HG03521 (cell line): ENCODE measurements around the gene MPC2.
"Not testable (repeated sequence)": the region's sequence is repeated elsewhere in the genome, so short reads cannot be mapped to it uniquely, and the experiment has no call there.

Experiments
- ATAC-seq: cut with Tn5 transposase; IDR thresholded peaks from one replicate; pipeline ENCODE4 v1.9.1; 2021; ENCODE audit warnings: mild to moderate bottlenecking, moderate library complexity; ENCODE audit not compliant: unreplicated experiment

MPC2 gene

DNA sequence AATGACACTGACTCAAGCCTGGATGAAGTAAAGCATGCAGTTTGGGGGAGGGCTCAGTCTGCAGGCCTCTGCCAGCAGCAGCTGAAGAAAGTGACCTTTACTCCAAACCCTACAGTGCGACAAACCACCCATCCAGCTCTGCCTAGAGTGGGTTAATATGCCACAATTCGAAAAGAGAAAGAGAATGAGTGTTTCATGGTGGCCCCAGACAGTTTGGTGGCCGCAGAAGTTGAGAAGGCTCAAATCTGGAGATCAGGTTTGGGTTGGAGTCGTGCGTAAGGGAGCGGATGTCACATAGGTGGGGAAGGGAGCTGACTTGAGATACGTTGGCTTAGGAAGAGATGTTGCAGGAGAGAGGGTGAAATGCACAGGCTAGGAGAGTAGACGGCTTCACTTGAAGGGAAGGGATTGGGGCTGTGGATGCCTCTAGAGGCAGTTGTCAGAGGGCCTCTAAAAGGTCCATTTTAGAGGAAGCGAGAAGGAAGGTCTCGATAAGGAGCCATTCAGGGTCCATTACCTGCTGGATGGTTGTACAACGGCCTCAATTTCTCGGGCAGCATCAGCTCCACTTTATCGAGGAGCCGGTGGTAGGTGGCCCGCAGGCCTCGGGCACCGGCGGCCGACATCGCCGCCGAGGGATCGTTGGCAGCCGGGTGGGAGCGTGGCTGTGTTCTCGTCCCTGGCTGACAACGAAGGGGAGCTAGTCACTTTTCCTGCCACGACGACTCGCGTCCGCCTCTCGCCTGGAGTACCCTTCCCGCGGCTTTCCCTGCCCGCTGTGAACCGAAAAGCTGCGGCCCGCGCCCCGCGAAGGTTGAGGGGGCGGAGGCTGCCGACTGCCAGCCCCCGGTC lies 1.4 kb downstream of the MPC2 start:
- peak; percentile 9 for ATAC-seq

DNA sequence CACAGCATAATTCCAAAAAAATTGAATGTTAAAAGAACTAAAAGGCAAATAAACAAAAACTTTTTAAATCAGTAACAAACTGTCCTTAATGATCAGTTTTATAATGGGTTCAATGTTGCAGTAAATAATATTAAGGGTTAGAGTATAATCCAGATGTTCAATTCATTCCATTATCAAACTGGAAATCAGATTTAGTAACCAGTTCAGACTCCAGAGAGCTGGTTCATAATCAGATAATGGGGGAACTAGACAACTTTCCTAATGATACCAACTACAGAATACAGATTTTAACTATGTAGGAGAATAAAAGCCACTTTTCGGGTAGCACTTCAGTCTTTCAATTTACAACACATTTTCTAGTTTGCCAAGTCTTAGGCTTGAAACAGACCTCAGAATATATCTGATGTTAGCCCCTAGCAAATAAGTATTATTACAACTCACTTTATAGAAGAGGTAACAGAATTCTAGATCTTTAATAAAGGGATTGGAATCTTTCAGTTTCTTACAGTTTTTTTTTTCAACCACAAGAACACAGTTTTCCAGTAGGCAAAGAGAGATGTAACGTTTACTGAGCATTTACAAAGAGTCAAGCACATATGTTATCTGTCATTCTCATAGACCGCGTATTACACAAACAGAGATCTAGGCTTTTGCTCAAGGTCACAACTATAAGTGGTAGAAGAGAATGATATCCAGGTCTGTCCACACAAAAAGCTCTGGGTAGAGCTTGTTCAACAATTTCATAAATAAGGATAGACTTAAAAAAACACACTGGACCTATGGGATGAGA lies 2.3 kb downstream of the MPC2 start:
- no peak for ATAC-seq

DNA sequence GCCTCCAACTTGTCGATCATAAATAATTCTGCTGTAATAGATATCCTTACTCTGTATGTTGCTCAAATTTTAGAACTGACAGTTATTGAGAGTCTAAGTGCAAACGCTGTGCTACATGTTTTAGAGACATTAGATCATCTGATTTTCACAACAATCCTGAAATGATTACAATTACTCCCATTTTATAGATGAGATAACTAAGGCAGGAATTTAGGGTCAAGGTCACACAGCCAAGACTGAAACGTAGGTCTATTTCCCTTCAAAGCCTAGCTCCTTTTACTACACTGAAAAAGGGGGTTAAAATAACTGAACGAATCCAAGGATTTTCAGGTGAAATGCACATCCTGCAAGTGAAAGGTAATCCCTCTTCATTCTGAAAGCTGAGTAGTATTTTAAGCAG lies 3.1 kb downstream of the MPC2 start:
- no peak for ATAC-seq

DNA sequence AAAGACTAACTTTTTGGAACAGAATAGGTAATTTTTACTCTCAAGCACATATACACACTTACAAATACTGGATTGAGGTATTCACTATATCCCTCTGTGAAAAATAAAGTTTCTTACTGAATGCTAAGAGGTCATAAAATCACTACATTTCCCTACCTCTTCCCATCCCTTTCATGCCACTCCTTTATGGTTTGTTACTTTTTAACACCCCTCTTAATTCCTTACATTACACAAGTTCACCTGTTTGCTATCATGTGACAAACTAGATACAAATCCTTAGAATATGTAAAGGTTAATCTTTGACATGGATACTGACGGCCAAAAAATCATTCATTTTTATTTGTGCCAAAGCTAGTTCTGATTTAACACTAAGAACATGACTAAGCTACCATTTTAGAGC lies 7.1 kb downstream of the MPC2 start:
- no peak for ATAC-seq

DNA sequence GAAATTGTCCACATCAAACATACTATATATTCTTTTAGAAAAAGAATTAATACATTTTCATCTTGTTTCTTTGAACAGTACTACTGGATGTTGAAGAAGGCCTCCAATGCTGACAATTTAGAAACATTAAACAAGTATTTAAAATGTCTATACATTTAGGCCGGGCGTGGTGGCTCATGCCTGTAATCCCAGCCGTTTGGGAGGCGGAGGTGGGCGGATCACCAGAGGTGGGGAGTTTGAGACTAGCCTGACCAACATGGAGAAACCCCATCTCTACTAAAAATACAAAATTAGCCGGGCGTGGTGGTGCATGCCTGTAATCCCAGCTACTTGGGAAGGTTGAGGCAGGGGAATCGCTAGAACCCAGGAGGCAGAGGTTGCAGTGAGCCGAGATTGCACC lies 8.0 kb downstream of the MPC2 start:
- ATAC-seq: not testable (repeated sequence)

DNA sequence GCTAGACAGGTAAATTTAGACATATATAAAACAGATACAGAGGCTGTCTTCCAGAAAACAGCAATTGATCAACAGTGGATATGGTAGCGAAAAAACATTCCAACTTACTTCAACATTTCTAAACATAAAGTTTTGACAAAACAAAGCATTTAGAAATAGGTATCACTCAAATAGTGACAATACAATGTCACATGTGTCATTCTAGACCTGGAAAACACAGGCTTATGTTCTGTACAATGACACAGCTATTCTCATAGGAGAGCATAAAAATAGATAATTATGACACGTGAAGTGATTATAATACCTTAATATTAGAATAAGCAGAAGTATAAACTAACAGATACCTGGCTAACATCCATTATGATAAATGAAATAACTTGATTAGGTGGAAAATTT lies 8.4 kb downstream of the MPC2 start:
- ATAC-seq: no peak

DNA sequence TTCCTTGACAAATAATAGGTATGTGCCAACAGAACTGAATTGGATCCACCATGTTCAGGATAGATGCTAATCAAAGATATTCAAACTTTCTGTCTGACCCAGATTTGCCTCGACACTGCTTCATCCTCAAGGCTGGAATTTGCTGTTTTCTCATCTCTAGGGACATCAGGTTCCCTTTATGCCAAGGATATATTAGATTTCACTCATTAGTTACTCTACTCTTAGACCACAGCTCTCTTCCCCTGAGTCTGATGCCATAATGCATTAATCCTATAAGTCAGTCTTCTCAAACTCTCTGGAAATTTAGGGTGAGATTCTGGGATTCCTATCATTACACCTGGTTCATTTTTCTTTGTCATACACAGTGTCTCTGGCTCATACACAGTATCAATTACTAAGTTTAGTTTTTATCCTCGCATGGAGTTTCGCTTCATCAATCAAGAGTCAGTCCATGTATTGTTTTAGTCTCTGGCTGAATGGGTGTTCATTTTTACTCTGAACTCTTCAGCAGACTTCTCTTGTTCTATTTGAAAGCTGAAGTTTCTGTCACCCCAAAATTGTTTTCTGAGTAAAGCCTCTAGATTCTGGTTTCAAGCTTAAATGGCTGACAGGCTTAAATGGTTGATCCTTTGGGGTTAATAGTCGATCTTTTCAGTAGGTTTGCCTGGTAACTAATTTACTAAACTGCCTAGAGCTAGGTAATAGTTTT lies 9.7 kb downstream of the MPC2 start:
- no peak for ATAC-seq

DNA sequence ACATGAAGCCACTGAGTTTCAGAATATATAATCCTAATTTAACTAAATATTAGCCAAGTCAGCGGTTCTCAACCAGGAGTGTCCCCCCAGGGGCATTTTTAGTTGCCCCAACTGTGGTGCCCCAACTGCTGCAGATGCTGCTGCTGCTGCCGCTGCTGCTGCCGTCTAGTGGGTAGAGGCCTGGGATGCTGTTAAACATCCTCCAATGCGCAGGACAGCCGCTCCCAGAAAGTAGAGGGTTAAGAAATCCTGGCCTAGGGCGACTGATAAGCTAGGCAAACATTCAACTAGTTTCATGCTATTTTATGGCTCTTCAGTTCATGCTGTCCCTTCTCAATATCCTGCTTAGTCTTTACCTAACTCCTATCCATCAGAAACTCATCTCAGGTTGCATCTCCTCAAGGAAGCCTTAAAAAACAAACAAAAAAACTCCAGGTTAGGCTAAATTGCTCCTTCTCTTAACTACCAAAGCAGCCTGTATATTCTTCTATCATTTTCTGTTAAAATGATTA lies 10.3 kb downstream of the MPC2 start:
- no peak for ATAC-seq

DNA sequence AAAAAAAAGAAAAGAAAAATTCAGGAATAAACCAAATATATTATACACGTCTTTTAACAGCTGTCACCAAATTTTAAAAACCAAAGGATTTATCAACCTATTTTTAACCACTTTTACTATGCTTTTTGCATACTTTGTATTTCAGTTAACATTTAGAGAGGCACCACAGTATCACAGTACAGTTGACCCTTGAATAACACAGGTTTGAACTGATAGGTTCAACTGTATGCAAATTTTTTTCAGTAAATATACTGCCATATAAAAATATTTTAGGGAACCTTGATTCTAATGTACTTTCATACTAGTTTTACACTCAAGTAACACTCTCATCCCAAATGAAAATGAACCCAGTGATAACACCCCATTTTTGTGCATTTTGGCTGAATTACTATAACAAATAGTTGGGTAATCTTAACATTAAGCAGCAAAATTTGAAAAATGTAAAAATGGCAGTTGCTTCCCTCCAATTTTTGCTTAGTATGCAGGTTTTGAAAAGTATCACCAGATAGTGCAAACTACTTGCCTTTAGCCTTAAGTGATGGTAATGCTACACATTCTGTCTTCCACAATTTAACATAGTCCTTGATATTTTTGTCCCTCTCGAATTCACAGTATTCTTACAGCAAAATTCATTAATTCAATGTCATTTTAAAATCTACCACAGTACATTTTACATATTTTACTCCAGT lies 12.2 kb downstream of the MPC2 start:
- ATAC-seq: no peak

DNA sequence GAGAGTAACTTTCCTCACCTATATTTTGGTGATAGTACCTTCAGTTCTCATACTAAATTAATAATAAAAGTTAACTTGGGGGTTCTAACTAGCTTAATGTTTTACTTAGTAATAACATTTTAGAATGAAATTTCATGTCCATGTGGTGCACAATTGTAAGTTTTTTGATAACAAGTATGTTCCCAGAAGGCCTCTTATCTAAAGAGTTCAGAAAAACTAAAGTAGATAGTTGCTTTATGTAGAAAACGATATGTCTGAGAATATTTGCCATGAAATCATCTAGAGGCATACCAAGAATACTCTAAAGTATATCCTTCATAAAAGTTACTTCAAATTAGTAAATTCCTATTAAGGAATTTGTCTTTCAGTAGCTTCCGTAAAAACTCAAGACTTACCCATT lies 12.8 kb downstream of the MPC2 start:
- ATAC-seq: no peak

DNA sequence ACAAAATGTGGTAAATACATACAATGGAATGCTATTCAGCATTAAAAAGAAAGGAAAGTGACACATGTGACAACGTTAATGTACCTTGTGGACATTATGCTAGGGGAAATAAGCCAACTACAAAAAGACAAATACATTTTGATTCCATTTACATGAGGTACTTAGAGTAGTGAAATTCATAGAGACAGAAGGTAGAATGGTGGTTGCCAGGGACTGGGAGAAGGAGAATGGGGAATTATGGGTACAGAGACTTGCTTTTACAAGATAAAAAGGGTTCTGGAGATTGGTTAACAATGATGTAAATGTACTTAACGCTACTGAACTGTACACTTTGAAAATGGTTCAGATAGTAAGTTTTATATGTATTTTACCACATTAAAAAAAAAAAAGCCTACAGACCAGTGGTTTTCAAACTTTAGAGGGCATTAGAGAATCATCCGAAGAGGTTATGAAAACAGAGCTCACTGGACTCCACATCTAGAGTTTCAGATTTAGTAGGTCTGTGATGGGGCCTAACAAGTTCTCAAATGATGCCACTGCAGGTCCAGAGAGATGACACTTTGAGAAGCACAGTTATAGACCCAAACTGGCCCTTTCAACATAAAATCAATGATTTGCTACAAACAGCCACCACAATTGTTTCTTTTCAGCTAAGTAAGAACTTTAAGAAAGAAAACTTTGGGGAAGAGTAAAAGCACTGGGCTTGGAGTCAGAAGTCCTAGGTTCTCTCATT lies 13.4 kb downstream of the MPC2 start:
- ATAC-seq: no peak

DNA sequence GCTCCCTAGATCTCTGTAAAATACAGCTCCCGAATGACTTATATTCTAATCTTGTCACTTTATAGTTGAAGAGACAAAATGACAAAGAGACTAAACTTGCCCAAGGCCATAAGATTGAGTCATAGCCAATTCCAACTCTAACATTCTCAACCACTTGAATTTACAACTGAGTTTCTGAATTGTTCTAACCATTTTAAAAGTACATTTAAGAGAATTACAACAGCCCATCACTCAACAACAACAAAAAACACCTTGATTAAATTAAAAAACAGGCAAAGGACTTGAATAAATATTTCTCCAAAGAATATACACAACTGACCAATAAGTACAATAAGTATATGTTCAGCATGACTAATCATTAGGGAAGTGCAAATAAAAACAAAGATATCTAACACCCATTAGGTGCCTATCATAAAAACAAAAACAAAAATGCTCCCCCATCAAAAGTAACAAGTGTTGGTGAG lies 14.2 kb downstream of the MPC2 start:
- ATAC-seq: no peak

DNA sequence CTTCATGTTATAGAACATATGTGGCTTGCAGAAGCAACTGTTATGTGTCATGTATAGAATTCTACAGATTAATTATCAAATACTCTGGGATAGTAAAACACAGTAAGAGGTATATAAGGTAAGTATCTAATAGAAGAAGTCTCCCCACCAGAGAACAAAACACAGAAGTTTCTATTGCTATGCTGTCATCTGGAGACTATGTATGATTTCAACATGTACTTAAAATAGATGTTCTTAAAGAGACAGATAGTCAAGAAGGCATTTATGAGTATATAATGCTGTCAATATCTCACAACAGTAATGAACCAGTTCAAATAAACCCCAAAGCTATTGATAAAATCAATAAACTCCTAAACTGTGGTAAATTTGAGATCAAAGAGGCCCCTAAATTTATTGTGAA lies 14.8 kb downstream of the MPC2 start:
- no peak for ATAC-seq

DNA sequence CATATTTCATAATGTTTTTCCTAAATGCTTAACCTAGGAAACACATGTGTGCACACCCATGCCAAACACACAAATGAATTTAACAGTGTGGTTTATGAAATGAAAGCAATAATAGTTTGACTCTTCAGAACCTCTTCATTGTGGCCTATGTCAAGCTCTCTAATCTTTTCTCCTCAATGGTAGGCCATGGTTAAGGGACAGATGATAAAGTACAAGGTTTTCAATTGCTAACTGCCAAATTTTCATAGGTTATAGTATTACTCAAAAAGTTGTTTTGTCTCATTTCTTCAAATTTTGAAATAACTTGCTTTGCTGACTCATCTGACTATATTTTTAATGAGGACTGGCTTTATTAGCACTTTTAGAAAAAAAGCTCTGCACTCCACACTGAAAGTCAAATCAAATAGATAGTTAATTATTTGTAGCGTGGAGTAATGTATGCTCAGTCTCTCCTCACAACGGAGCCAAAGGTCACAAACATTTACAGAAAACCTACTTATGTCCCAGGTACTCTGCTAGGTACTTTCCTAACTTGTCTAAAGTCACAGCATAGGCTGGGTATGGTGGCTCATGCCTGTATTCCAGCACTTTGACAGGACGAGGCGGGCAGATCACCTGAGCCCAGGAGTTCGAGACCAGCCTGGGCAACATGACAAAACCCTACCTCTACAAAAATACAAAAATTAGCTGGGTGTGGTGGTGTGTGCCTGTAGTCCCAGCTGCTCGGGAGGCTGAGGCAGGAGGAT lies 19.9 kb downstream of the MPC2 start:
- no peak for ATAC-seq

DNA sequence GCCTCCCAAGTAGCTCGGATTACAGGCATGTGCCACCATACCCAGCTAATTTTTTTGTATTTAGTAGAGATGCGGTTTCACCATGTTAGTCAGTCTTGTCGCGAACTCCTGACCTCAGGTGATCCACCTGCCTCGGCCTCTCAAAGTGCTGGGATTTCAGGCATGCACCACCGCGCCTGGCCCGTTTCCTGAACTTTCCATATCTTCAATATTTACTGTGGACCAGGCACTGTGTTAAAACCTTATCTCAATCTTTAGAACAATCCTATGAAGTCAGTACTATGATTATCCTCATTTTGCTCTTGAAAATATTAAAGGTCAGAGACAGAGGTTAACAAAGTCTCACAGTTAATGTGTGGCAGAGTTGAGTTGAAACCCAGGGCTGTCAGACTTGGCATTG lies 21.3 kb downstream of the MPC2 start:
- no peak for ATAC-seq

DNA sequence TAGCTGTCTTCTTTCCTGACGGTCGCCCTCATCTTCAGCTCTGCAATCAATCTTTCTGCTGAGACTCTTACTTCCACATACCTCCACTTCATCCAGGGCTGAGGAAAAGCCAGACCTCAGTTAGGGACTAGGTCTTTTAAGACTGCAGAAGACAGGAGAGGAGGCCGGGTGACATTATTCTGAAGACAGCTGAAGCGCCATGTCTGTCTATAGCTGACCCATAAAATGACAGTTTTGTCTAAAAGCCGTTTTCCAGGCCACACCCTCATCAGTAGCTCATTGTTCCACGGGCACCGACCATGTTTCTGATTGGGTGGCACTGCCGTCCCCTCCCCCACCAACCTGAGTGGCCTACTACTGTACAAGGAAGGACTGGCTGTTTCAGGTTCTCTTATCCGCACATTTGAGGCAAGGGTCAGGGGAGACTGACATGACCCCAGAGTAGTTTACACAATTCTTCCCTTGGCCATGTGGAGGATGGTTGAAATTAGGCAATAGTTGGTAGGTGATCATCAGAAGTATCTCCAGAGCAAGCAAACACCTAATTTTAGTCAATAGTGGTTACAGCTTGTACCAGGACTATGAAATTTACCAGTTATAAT lies 22.9 kb downstream of the MPC2 start, which contains the start of gene ADCY10:
Gene ADCY10, minus strand, starts transcription at position 240 of the 602 bp plus-strand sequence. CDS start 8,994 bp downstream, outside the sequence.
- no peak for ATAC-seq

DNA sequence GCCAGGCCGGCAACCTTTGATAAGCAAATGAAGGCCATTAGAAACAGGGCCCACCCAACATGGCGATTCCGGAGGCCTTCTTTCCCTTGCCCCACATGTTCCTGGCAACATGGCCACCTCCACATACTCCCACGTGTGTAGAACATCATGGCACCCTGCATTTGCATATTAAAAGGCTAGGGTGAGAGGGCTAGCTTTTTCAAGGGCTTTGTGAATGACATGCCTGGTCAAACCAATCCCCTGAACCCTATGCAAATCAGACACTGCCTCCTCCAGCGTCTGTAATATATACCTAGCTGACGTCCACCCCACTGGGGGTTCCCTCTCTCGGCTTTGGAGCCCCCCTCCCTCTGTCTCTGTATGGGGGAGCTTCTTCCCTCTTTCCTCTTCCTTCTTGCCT lies 24.6 kb downstream of the MPC2 start:
- no peak for ATAC-seq

DNA sequence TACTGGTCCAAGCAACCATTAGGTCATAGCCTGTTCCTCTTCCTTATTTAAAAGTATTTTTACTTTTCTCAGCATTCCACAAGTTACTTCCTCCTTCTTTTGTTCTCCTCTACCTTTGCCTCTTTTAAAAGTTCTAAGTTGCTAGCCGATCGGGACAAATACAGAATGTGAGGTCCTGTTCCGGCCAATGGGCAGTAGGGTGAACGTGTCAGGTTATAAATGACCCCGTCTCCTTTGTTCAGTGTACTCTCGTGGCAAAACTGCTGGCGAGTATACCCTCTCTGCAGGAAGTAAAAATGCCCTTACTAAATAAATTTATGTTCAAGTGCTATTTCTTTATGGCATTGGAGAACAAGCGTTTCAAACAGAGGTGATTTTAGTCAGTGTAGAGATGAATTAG lies 25.5 kb downstream of the MPC2 start:
- ATAC-seq: no peak

DNA sequence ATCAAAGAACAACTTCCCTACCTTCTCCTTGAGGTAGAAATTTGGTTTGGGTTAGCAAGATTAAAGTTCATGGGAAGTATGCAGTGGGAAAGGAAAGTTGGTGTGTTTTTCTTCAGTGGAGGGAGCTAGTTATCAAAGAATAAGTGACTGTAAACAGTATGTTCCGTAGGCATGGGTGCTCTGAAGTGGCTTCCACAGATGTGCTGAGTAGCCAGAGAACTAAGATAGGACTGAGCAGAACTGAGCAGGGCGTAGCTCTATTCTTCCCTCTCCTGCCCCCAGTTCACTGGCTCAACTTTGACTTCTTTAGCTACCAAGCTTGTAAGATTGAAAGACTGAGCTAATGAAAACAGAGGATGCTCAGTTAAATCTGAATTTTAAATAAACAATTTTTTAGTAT lies 26.3 kb downstream of the MPC2 start:
- no peak for ATAC-seq
